ENCODE data around the gene LRIG1.
A peak's percentile ranks its signal among the peaks of the same experiment; 100 is the strongest.

The LRIG1 gene

DNA sequence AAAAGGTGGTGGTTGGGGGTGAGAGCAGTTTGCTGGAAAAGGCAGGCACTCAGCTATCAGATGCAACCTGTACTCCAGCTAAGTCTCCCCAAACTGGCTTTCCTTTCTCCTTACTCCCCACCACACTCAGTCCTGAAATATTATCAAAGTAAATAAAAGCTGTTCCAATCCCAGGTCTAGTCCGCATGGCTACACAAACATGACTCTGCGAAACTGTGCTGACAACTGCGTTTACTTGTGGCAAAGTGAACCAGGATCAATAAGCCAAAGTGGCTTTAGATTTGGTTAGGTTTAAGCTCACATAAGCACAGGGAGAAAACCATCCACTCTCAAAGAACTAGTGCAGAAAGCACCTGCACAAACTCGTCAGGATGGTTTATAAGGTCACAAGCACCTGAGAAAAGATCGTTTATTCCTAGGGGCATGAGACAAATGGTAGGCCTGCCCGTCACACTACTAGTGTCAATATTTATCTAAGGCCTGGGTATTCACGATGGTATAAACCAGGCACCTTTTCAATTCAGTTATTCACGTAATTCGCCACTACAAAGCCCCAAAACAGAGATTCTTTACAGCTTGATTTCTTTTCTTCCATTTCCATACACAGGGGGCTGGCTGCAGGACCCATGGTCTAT is 25.3 kb downstream of the LRIG1 start:
- TF ChIP-seq, protein P1, sequence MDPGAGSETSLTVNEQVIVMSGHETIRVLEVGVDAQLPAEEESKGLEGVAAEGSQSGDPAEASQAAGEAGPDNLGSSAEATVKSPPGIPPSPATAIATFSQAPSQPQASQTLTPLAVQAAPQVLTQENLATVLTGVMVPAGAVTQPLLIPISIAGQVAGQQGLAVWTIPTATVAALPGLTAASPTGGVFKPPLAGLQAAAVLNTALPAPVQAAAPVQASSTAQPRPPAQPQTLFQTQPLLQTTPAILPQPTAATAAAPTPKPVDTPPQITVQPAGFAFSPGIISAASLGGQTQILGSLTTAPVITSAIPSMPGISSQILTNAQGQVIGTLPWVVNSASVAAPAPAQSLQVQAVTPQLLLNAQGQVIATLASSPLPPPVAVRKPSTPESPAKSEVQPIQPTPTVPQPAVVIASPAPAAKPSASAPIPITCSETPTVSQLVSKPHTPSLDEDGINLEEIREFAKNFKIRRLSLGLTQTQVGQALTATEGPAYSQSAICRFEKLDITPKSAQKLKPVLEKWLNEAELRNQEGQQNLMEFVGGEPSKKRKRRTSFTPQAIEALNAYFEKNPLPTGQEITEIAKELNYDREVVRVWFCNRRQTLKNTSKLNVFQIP (CRISPR knock-in tag; IDR thresholded peaks at IDR 0.05; ENCODE audit: borderline replicate concordance, low read depth) = no peak
- ATAC-seq = no peak

DNA sequence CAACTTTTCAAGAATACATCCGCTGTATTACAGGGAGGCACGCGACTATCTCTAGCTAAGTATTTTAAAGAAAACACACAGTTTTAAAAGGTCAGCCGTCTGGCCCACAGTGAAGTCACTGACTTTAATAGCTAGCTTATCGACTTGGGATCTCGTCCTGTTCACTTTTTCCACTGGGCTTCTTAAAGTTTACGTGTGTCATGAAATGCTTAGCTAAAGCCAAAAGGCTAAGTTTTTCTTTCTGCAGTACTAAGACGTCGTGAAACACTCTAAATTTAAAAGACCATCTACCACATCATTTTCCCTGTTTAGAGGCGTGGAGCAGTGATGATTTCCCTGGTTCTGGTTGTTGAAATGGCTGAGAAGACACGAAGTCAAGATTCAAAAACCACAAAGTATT is 27.1 kb downstream of the LRIG1 start:
- peak; percentile 23; the same call in 2 of the 3 replicates for ATAC-seq
- TF ChIP-seq, protein P2, sequence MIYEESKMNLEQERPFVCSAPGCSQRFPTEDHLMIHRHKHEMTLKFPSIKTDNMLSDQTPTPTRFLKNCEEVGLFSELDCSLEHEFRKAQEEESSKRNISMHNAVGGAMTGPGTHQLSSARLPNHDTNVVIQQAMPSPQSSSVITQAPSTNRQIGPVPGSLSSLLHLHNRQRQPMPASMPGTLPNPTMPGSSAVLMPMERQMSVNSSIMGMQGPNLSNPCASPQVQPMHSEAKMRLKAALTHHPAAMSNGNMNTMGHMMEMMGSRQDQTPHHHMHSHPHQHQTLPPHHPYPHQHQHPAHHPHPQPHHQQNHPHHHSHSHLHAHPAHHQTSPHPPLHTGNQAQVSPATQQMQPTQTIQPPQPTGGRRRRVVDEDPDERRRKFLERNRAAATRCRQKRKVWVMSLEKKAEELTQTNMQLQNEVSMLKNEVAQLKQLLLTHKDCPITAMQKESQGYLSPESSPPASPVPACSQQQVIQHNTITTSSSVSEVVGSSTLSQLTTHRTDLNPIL (CRISPR knock-in tag; IDR thresholded peaks at IDR 0.05; ENCODE audit: low read depth) = no peak
- no peak for TF ChIP-seq PPARA (CRISPR knock-in tag; IDR thresholded peaks at IDR 0.05; ENCODE audit: borderline replicate concordance)

DNA sequence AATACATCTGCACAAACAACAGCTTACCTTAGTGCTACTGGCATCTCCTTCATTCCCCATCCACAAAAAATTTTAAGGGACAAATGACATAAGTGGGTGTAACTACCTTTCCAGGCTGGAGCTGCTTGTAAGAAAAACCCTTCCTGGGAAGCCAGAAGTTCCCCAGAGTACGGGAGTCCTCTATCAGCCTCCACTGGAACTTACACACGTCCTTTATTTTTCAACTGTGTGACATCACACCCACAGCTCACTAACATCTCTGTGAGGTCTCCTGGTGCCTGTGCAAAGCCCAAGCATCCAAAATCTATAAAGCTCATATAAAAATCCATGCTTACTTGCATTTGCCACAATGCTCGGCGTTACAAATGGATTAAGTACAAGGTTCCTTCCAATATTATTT is 27.6 kb downstream of the LRIG1 start:
- TF ChIP-seq ZFP30 (CRISPR knock-in tag; IDR thresholded peaks at IDR 0.05) = no peak
- no peak for TF ChIP-seq TOX (CRISPR knock-in tag; IDR thresholded peaks at IDR 0.05; ENCODE audit: borderline replicate concordance)
- TF ChIP-seq ZNF8 (CRISPR knock-in tag; IDR thresholded peaks at IDR 0.05) = no peak
- no peak for TF ChIP-seq OSR1 (CRISPR knock-in tag; IDR thresholded peaks at IDR 0.05)
- TF ChIP-seq, protein P1 (CRISPR knock-in tag; IDR thresholded peaks at IDR 0.05; ENCODE audit: borderline replicate concordance, low read depth) = no peak
- no peak for TF ChIP-seq TCF4 (CRISPR knock-in tag; IDR thresholded peaks at IDR 0.05; ENCODE audit: borderline replicate concordance)
- TF ChIP-seq ARNTL (CRISPR knock-in tag; IDR thresholded peaks at IDR 0.05; ENCODE audit: borderline replicate concordance, low read depth) = no peak
- TF ChIP-seq ISL1 (CRISPR knock-in tag; IDR thresholded peaks at IDR 0.05) = no peak
- TF ChIP-seq ZNF70 (CRISPR knock-in tag; IDR thresholded peaks at IDR 0.05) = no peak
- peak; percentile 36 for ATAC-seq

DNA sequence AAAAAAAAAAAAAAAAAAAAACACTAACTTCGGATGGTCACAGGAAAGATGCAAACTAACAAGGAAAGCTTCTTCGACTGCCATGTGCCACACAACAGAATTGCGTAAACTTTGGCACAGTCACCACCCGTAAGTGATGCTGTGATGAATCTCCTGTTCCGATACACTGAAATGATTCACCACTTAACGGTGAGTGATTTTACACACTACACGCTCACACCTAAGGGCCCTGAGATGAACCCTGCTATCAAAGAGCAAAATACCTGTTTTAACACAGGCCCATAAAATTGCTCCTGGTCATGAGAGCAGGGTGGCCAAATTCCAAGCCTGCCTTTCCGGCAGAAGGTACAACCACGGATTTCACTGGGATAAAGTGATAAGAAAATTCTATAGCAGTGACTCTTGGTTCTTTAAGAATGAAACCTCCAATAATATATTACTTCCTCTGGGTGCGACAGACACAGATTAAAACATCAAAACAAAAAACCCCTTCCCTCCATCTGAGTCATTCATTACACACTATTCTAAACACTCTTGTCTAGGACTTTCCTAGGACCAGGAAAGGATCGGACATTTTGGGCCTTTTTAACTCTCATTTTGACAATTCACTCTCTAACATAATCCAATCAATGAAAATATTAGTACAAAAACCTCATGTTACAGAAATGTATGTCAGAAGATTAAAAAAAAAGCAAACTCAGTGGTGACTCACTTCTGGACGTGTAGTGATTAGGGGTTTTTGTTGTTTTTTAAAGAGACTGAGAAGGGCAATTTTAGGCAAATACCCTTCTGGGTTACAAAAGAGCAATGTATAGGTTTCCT is 28.3 kb downstream of the LRIG1 start:
- TF ChIP-seq, protein P3, sequence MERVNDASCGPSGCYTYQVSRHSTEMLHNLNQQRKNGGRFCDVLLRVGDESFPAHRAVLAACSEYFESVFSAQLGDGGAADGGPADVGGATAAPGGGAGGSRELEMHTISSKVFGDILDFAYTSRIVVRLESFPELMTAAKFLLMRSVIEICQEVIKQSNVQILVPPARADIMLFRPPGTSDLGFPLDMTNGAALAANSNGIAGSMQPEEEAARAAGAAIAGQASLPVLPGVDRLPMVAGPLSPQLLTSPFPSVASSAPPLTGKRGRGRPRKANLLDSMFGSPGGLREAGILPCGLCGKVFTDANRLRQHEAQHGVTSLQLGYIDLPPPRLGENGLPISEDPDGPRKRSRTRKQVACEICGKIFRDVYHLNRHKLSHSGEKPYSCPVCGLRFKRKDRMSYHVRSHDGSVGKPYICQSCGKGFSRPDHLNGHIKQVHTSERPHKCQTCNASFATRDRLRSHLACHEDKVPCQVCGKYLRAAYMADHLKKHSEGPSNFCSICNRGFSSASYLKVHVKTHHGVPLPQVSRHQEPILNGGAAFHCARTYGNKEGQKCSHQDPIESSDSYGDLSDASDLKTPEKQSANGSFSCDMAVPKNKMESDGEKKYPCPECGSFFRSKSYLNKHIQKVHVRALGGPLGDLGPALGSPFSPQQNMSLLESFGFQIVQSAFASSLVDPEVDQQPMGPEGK (CRISPR knock-in tag; IDR thresholded peaks at IDR 0.05; ENCODE audit: borderline replicate concordance) = no peak
- TF ChIP-seq PPARA (CRISPR knock-in tag; IDR thresholded peaks at IDR 0.05; ENCODE audit: borderline replicate concordance) (no peak), ARNTL (CRISPR knock-in tag; IDR thresholded peaks at IDR 0.05; ENCODE audit: borderline replicate concordance, low read depth) (no peak), BACH2 (CRISPR knock-in tag; IDR thresholded peaks at IDR 0.05; ENCODE audit: borderline replicate concordance) (no peak), TCF4 (CRISPR knock-in tag; IDR thresholded peaks at IDR 0.05; ENCODE audit: borderline replicate concordance) (no peak), RARB (CRISPR knock-in tag; IDR thresholded peaks at IDR 0.05) (no peak), ZNF565 (CRISPR knock-in tag; conservative IDR thresholded peaks at IDR 0.05; ENCODE audit: low read depth) (no peak), OSR1 (CRISPR knock-in tag; IDR thresholded peaks at IDR 0.05) (no peak), SNAI2 (CRISPR knock-in tag; IDR thresholded peaks at IDR 0.05) (no peak), CSDC2 (CRISPR knock-in tag; IDR thresholded peaks at IDR 0.05) (no peak), ZFP3 (CRISPR knock-in tag; IDR thresholded peaks at IDR 0.05) (no peak), ESRRG (CRISPR knock-in tag; IDR thresholded peaks at IDR 0.05) (no peak), ZFP30 (CRISPR knock-in tag; IDR thresholded peaks at IDR 0.05) (no peak)
- TF ChIP-seq, protein P2 (CRISPR knock-in tag; IDR thresholded peaks at IDR 0.05; ENCODE audit: low read depth) = no peak
- TF ChIP-seq, protein P1 (CRISPR knock-in tag; IDR thresholded peaks at IDR 0.05; ENCODE audit: borderline replicate concordance, low read depth) = no peak
- TF ChIP-seq, protein P4, sequence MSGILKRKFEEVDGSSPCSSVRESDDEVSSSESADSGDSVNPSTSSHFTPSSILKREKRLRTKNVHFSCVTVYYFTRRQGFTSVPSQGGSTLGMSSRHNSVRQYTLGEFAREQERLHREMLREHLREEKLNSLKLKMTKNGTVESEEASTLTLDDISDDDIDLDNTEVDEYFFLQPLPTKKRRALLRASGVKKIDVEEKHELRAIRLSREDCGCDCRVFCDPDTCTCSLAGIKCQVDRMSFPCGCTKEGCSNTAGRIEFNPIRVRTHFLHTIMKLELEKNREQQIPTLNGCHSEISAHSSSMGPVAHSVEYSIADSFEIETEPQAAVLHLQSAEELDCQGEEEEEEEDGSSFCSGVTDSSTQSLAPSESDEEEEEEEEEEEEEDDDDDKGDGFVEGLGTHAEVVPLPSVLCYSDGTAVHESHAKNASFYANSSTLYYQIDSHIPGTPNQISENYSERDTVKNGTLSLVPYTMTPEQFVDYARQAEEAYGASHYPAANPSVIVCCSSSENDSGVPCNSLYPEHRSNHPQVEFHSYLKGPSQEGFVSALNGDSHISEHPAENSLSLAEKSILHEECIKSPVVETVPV (CRISPR knock-in tag; IDR thresholded peaks at IDR 0.05) = no peak
- ATAC-seq = peak; percentile 59
